ENCODE results near the gene ZFAND3.

Gene ZFAND3

DNA sequence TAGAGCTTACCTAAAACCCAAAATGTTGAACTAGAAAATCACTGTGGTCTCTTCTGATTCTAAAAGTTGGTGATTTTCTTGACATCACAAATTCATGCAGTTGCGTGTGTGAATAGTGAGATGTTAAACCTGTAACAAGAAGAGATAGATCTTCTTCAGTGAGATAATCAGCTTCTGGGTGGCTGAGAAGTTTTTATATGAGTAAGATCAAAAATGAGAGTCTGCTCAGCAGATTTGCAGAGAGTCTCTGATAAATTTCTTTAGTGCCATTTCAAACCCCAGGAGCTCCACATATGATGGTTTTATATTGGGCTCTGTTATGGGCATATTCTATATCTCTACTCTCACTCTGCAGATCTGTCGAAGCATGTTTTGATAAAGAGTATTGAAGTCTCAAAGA is 185.4 kb downstream of the ZFAND3 start:
- no peak for DNase-seq (ENCODE audit: low read depth, low spot score)

DNA sequence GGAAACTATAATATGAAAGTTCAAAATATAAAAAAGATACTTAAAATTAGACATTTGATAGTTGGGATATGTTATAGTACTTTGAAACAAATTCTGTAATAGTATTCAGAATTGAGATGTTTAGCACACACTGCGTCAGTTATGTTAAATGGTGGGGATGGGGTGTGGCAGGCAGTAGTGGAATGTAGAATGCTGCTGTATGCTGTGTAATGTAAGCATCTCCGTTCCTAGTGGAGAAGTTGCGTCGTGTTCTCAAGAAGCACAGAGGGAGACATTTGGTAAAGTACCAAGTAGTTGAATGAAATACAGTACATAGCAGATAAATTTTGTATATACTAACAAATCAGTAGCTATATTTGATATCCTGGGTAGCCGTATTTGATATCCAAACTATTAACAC is 192.4 kb downstream of the ZFAND3 start:
- no peak for DNase-seq (ENCODE audit: low read depth, low spot score)

DNA sequence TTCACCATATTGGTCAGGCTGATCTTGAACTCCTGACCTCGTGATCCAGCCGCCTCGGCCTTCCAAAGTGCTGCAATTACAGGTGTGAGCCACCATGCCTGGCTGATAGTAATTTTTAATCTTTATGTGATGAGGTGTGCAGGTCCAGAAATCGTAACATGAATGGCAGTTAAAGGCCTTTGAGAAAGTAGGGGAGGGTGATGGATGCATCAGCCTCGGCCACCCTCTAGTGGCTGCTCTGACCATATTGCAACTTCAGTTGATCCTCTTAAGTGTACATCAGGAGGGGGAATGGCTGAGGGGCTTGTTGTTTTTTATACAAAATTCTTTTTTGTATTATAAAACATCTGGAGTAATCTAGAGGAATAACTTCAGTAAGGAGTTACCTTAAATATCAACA is 193.0 kb downstream of the ZFAND3 start:
- DNase-seq (ENCODE audit: low read depth, low spot score), result no peak

DNA sequence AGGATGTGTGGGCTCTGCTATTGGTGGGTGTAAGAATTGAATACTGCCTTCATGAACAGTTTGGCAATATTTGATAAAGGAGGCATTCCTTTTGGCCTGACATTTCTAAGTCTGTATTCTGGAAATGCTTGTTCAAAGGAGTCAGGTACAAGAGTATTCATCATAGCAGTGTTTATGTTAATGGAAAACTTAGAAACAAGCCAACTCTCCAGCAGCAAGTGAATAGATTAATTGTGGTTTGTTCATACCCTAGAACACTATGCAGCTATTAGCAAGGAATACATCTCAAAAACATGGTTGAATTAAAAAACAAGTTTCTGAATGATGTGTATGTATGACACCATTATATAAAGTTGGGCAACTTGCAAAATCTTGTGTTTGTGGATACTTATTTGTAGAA is 195.8 kb downstream of the ZFAND3 start:
- DNase-seq (ENCODE audit: low read depth, low spot score), result no peak

DNA sequence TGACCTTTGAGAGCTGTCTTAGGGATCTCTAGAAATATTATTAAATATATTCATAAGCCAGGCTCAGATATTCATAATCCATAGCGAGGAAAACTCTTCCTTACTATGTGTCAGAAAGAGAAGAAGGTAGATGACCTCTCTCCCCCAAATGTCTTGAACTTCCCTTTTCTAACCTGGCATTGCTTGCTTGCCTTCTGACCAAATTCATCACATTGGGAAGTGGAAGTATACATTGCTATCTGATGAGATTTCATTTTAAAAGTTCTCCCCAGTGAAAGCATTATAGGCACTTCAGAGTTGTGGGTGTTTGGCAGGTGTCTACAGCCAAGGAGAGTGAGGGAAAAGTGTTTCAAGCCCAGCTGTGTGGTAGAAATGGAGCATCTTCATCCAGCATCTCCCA is 197.3 kb downstream of the ZFAND3 start:
- no peak for DNase-seq (ENCODE audit: low read depth, low spot score)

DNA sequence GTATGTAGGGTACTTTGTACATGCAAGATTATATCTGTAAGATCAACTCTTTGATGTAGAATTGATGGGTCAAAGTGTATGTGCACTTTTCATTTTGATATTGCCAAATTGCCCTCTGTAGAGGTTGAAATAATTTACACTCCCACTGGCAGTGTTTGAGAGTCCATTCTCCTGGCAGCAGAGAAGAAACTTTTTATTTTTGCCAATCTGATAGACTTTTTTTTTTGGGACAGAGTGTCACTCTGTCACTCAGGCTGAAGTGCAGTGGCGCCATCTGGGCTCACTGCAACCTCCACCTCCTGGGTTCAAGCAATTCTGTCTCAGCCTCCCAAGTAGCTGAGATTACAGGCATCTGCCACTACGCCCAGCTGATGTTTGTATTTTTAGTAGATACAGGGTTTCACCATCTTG is 199.2 kb downstream of the ZFAND3 start:
- no peak for DNase-seq (ENCODE audit: low read depth, low spot score)

DNA sequence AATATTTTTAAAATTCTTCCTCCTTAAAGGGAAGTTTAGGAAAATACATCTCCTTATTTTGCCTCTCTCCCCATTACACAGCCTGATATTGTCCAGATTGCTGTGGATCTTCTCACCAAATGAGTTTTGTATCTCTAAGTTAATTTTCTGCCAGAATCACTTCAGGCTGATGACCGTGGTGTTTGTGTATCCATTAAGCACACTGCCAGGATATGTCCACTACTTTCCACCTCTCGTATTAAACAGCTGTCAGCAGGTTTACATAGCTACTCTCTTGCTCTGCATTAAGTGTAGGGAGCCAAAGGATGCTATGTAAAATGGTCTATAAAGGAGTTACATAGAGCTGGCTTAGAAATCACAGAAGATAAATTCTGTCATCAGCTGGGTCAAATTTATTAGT is 201.1 kb downstream of the ZFAND3 start:
- no peak for DNase-seq (ENCODE audit: low read depth, low spot score)

DNA sequence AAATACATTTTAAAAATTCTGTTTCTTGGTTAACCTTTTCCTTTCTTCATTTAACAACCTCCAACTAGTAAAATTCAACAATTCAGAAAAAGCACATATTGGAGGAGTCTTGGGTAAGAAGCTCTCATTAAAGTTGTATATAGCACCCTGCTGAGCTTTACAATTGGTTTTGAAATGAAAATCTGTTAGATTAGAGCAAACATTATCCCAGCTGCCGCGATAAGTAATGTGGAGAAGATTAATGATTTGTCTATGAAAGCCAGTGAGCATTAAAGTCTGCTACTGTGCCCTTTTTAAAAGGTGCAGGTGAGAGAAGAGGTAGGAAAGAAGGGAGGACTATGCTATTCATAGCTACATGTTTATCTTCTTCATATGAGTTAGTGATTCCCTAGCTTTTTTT is 201.5 kb downstream of the ZFAND3 start:
- DNase-seq (ENCODE audit: low read depth, low spot score), result no peak

DNA sequence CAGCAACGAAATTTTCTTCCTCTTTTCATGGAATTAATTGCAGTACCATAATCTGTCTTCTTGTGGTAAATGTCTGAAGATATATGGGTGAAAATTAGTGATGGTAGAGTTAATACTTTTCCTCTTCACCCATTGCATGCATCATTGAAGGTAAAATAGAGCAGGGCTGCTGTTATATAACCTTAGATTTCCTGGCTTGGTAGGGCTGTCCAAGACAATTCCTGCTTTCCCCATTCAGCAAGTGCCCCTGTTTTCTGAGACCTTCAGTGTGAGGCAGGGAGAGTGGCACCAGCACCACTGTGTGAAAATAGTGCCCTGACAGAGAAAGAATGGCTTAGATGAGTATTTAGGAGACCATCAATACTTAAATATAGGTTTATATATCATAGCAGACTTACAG is 202.0 kb downstream of the ZFAND3 start:
- no peak for DNase-seq (ENCODE audit: low read depth, low spot score)

DNA sequence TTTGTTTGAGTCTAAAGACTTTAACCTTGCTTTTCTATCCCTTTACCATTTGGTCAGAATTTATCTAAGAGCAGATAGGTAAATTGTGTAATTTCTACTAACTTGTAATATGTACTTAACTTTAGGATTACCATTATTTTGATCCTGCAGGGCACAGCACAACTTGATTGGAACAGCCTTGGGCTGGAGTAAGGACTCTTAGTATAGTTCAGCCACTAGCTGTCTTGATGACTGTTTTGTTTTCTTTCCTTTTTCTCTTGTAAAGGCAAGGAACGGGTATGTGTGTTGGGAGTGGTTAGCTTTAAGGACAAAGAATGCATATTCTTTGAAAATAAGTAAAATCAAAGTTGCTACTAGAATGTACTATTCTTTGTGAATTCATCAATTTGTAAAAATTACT is 203.2 kb downstream of the ZFAND3 start:
- DNase-seq (ENCODE audit: low read depth, low spot score), result no peak

DNA sequence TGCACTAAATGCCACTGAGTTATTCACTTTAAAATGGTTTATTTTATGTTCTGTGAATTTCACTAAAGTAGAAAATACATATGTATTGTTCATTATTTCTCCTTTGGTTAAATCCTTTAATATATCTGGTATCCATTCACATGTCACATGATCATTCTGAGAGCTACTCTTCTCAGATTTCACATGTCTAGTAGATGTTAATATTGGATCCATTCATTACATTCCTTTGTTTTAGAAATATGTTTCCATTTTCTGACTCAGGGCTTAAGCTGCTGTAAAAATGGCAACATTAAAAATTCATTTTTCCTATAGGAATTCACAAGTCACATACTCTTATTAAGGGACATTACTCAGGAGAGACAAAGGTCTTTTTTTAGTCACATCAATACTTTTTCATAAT is 205.4 kb downstream of the ZFAND3 start:
- DNase-seq (ENCODE audit: low read depth, low spot score), result no peak

DNA sequence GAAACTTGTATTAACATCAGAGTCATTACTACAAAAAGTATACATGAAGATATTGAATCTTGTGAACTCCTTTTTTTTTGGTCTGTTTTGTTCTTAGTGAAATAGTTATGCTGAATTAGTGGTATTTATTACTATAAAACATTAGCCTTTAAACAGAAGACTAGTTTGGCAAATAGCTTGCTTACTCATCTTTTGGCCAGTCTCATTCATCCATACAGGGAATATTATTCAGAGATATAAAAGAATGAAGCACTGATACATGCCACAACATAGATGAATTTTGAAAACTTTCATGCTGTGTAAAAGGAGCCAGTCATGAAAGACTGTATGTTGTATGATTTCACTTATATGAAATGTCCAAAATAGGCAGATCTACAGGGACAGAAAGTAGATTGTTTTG is 205.9 kb downstream of the ZFAND3 start:
- DNase-seq (ENCODE audit: low read depth, low spot score), result no peak

DNA sequence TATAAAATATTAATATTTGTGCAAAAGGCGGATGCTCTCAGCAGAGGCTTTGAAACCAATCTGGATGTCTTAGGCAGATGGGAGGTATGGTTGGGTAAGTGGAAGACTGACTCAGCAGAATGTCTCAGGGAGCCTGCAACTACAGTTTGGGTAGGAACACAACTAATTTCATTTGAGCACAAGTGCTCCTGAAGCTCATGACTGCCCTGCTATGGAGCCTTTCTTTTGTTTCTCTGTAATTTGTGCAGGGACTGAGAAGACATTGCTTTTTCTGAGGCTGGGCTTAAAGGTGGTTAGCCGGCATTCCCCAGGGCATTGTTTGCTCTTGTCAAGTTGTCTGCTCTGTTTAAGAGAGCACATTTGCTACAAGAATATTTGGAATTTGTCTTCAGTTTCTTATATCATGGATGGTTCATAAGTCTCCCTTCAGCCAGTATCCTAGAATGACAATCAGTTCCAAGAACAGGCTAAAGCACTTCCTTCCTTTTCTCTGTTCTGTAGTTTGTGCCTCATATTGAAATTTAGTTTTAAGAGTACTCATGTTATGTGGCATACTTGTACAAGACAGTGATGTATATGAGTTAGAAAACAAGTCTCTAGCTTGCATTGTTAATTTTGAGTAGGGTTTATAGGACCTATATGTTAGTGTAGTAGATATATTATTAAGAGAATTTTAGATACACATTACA is 208.3 kb downstream of the ZFAND3 start:
- DNase-seq (ENCODE audit: low read depth, low spot score), result no peak

DNA sequence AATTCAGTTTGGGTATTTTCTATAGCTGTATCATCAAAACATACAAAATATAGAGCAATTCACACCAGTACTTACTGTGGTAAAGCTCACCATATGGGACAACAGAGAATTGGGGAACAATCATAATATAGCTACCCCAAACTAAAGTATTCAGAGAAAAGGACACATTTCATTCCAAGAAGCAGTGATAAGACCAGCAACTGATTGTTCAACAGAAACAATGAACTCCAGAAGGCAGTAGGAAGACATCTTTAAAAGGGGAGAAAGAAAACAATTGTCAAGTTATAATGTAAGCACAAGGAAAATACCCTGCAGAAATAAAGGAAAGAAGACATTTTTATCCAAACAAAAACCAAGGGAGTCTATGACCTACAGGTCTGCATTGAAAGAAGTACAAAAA is 210.9 kb downstream of the ZFAND3 start:
- no peak for DNase-seq (ENCODE audit: low read depth, low spot score)

DNA sequence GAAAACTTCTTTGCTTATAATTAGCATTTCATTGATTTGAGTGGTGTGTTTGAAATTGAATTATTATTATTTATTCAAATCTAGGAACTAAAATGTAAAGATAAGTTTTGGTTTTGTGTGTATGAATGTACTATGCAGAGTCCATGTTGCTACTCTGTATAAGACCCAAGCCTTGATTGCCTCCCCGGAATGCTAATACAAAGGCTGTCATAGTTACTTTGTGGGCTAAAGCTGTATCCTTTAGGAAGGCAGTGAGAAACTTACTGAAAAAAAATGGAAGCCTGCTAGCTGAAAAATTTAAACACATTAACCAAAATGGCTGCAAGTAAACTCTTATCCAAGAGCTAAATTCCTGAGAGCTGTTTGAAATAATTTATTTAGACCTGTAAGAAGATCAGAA is 213.3 kb downstream of the ZFAND3 start:
- no peak for DNase-seq (ENCODE audit: low read depth, low spot score)

DNA sequence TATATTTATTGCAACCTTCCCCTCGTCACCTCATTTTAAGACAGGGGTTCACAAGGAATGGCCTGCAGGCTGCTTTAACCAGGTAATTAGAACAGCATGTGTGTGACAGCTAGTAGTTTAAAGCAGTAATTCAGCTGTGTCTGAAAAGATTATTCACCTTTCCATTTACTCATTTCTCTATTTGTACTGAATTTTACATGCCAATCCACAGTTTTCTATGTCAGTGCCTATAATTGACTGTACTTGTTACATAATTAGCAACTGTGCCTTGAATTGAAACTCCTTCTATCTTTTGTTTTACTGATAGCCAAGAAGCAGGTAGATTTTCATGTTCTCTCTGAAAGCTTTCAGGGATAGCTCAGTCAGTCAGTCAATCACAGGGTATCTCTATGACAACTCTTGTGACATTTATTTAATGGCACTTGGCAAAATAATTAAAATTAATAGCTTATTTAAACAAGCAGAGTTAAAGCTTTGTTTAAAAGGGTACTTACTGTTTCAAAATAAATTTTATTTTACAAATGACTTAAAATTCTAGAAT is 214.0 kb downstream of the ZFAND3 start:
- DNase-seq (ENCODE audit: low read depth, low spot score), result no peak

DNA sequence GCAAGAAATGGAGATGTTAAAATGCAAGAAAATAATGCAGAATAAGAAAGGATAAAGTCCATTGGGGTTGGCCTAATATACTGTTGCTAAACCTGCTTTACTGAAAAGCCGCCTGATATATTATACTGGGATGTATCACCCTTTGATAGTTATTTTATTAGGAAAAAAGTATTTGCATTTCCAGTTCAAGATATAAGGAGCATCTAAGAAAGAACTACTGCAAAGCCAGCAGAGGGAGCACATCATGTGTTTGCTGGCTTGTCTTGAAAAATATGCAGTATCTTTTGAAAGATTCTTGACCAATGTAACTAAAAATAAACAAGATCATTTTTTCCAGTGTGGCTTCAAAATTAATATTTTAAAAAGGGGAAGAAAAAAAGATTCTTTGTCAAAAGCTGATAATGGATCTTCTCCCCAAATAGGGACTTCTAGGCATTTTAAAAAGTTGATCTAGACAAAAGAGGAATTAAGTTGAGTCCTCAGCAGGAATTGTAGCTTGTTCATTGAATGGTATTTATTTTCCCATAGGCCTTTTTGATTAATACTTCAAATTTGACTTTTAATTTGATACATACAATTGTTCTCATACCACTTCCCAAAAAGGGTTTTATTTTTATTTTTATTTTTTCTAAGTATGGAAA is 214.9 kb downstream of the ZFAND3 start:
- DNase-seq (ENCODE audit: low read depth, low spot score), result no peak

DNA sequence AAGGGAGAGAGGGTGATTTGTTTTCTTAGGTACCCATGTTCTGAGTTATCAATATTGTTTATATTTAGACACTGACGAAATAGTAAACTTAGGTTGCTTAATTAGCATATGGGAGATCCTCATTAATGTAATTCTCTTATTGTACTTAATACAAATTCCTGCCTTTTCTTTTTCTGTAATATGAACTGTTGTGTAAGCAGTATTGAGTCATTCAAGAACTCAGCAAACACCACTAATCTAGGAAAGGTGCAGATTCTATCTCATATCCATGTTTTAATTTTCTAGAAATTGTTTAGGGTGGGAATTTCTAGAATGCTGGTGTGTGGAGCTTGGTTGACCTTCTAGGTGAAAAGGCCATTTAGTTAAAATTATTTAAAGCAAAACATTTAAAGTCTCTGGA is 216.0 kb downstream of the ZFAND3 start:
- DNase-seq (ENCODE audit: low read depth, low spot score), result no peak

DNA sequence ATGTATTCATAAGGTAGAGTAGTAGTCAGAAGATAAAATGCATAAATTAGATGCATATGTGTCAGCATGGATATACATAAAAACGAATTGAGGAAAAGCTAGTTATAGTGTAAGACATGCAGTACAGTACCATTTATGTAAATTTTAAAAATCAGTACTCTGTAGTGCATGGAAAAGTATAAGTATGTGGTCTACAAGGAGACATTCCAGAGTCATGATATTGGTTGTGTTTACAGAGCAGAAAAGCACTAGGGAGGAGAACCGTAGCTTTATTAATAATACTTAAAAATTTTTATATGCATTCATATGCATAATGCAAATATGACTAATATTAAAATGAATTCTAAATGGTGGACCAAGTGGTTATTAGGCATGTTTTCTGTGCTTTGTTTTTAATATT is 220.0 kb downstream of the ZFAND3 start:
- DNase-seq (ENCODE audit: low read depth, low spot score), result no peak

DNA sequence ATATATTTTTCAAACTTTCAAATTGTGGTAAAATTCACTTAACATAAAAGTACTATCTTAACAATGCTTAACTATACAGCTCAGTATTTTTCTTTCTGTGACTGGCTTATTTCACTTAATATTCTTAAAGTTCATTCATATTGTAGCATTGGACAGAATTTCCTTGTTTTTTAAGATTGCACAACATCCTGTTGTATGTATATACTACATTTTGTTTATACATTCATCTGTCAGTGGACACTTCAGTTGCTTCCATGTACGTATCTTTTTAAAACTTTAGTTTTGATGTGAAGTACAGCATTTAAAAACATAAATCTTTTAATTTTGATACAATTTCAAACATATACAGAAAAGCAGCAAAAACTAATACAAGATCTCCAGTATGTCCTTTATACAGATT is 220.7 kb downstream of the ZFAND3 start:
- no peak for DNase-seq (ENCODE audit: low read depth, low spot score)

DNA sequence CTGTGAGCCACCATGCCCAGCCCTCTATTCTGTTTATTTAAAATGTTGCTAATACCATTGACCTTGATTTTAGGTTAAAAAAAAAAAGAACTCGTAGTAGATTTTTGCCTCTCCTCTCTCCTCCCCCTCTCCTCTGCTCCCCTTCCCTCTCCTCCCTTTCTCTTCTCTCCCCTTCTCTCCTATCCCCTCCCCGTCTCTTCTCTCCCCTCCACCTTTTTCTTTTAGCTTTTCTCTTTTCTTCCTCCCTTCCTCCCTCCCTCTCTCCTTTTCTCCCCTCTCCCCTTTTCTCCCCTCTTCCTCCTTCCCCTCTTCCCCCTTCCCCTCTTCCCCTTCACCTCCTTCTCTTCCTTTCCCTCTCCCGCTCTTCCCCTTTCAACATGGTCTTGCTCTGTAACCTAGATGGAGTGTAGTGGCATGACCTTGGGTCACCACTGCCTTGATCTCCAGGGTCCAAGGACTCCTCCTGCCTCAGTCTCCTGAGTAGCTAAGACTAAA is 223.8 kb downstream of the ZFAND3 start:
- no peak for DNase-seq (ENCODE audit: low read depth, low spot score)

DNA sequence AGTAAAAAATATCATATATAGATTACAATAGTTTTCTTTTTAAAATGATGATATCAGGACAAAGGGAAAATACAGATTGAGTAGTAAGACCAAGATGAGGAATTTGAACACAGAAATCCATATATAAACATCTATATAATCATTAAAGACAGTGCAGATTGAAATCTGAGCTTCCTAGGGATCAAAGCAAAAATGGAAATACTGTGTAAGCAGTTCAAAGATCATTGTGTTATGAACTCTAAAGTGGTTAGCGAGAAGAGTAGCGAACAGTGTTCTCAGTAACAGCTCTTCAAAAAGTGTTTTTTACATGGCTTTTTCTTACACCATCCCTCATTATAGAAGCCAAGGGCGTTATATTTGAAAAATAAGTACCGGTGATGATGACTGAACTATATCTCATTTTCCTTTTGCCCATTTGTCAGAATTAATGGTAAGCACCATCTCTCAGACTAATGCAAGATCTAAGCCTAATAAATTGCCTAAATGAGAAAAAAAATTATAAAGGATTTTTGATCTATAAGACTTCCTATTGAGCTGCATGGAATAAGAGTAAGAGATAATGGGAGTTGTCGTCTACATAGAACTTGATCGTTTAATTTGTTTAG is 226.3 kb downstream of the ZFAND3 start:
- DNase-seq (ENCODE audit: low read depth, low spot score), result no peak

DNA sequence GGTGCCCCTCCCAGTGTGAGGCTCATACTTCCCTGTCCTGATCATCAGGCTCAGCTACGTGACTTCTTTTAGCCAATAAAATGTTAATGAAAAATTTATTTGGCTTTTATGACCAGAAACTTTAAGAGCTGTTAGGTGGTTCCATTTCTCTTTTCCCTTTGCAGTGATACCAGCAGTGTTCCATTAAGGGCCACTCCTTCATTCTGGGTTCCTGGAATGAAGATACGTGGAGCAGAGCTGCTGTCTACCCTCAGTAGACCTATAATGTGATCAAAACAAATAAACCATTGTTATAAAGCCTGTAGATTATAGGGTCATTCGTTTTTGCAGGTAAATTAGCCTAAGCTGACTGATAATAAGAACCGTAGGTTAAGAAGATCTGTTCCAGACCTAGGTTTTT is 228.0 kb downstream of the ZFAND3 start:
- DNase-seq (ENCODE audit: low read depth, low spot score), result no peak
